ENCODE results near the gene LDLRAD3. TPM values are rescaled to one million over a fixed set of nuclear protein-coding genes. Genes with fewer than 3 reads are reported as not detected.

LDLRAD3 gene
- total RNA-seq, 3 donors from 2014 or later: 1.0 to 8.1 (median 2.0) TPM

DNA sequence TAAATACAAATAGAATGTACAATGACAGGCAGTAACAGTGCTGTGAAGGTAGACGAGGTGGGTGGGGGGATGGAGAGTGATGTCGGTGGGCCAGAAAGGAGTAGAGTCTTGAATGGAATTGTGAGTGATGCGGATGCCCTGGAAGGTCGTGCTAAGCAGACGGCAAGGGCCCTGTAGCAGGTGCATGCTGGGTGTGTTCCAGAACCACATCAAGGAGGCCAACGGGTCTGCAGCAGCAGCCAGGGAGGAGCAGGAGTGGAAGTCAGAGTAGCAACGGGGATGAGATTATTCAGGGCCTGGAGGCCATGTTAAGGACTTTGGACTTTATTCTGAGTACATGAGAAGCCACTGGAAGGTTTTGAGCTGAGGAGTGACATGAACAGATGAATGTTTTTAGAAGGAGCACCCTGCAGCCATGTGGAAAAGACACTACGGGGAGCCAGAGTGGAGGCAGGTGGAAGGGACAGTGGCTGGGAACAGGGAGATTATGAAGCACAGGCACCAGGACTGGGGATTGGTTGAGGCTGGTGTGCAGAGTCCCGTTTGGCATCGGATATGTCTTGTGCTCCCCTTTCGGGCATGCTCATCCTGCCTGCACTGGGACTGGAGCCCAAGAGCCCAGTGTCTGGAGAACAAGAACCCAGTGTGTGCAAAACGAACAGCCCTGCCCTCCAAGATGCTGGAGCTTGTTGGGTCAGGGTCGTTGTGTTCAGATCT is 271.3 kb downstream of the LDLRAD3 start:
- no peak for DNase-seq
- Histone ChIP-seq H3K9me3 (peaks cover 8% of the 10 kb centered on the region), H3K4me1 (ENCODE audit: low read depth) (no peaks in the 10 kb centered on the region), H3K4me3 (no peak overlapping the region), H3K36me3 (ENCODE audit: low read depth) (no peaks in the 10 kb centered on the region)
- ATAC-seq: no peak
- intact Hi-C loops (cut with DNase I, micrococcal nuclease): no loop called here
- TF ChIP-seq, protein P1, sequence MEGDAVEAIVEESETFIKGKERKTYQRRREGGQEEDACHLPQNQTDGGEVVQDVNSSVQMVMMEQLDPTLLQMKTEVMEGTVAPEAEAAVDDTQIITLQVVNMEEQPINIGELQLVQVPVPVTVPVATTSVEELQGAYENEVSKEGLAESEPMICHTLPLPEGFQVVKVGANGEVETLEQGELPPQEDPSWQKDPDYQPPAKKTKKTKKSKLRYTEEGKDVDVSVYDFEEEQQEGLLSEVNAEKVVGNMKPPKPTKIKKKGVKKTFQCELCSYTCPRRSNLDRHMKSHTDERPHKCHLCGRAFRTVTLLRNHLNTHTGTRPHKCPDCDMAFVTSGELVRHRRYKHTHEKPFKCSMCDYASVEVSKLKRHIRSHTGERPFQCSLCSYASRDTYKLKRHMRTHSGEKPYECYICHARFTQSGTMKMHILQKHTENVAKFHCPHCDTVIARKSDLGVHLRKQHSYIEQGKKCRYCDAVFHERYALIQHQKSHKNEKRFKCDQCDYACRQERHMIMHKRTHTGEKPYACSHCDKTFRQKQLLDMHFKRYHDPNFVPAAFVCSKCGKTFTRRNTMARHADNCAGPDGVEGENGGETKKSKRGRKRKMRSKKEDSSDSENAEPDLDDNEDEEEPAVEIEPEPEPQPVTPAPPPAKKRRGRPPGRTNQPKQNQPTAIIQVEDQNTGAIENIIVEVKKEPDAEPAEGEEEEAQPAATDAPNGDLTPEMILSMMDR (IDR thresholded peaks at IDR 0.05): no peak

DNA sequence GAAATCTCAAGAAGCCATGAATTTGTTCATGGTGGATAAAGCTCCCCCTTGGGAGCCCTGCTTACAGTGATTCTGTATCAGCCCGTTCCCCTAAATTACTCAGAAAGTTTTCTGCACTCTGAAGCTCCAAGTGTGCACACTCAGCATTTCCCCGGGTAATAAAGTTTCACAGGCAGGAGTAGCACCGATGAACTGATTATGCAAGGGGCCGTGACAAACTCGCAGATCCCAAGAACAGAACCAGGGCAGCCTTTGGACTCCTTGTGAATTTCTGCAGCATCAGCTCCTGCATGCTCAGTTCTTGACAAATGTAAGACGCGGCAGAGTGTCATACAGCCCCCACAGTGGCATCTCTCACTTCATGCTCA is 271.8 kb downstream of the LDLRAD3 start:
- DNase-seq (no peak), ATAC-seq (no peak)
- H3K4me1 ChIP-seq (ENCODE audit: low read depth): no peaks in the 10 kb centered on the region
- H3K4me3 ChIP-seq: no peak overlapping the region
- H3K36me3 ChIP-seq (ENCODE audit: low read depth): no peaks in the 10 kb centered on the region
- H3K9me3 ChIP-seq: peaks cover 13% of the 10 kb centered on the region
- TF ChIP-seq, protein P1 (IDR thresholded peaks at IDR 0.05): no peak
- intact Hi-C loops (cut with DNase I, micrococcal nuclease): no loop called here

GRCh38 chr11:36216061-36216615 is 272.3 kb downstream of the LDLRAD3 start:
- H3K4me1 ChIP-seq (ENCODE audit: low read depth): no peaks in the 10 kb centered on the region
- peaks cover 13% of the 10 kb centered on the region for H3K9me3 ChIP-seq
- no peak overlapping the region for H3K4me3 ChIP-seq
- DNase-seq (no peak), ATAC-seq (no peak)
- no peaks in the 10 kb centered on the region for H3K36me3 ChIP-seq (ENCODE audit: low read depth)
- TF ChIP-seq, protein P1 (IDR thresholded peaks at IDR 0.05): no peak
- intact Hi-C loops (cut with DNase I, micrococcal nuclease): no loop called here

- Histone ChIP-seq H3K9me3 (peaks cover 13% of the 10 kb centered on the region), H3K36me3 (ENCODE audit: low read depth) (no peaks in the 10 kb centered on the region), H3K4me3 (no peak overlapping the region), H3K4me1 (ENCODE audit: low read depth) (no peaks in the 10 kb centered on the region)
- TF ChIP-seq, protein P1 (IDR thresholded peaks at IDR 0.05): no peak
- DNase-seq (no peak), ATAC-seq (no peak)
- intact Hi-C loops (cut with DNase I, micrococcal nuclease): no loop called here
Measured at GRCh38 chr11:36218283-36218921, 274.5 kb downstream of the LDLRAD3 start.

- Histone ChIP-seq H3K4me3 (no peak overlapping the region), H3K4me1 (ENCODE audit: low read depth) (no peaks in the 10 kb centered on the region), H3K9me3 (peaks cover 13% of the 10 kb centered on the region), H3K36me3 (ENCODE audit: low read depth) (no peaks in the 10 kb centered on the region)
- no peak for ATAC-seq
- TF ChIP-seq, protein P1 (IDR thresholded peaks at IDR 0.05): no peak
- no peak for DNase-seq
- intact Hi-C loops (cut with DNase I, micrococcal nuclease): no loop called here
Measured at GRCh38 chr11:36219996-36220395, 276.1 kb downstream of the LDLRAD3 start.
